ENCODE results near the gene PSD.
A peak's percentile ranks its signal among the peaks of the same experiment; 100 is the strongest.

PSD gene

DNA sequence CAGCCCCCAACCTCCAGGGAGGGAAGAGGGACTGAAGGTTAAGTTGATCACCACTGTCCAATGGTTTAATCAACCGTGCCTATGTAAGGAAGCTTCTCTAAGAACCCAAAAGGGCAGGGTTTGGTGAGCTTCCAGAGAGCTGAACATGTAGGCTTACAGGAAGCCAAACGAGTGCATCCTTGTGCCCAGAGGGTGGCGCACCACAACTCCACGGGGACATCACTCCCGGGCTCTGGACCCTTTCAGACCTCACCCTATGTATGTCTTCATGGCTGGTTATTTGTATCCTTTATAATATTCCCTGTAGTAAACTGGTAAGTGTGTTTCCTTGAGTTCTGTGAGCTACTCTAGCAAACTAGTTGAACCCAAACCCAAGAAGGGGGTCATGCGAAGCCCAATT, 34.5 kb downstream of the PSD start:
- H3K4me3 ChIP-seq (ENCODE audit: low read depth, low read length): no peak overlapping the region
- TF ChIP-seq KLF16 (tag by site-specific recombination; IDR thresholded peaks at IDR 0.05) (no peak), ZNF48 (tag by site-specific recombination; IDR thresholded peaks at IDR 0.05) (no peak), ZNF654 (tag by site-specific recombination; IDR thresholded peaks at IDR 0.05; ENCODE audit: low read depth) (peak; percentile 31)
- ChIA-PET POLR2A (interaction anchor here (0.5 to 0.7 kb wide), 2 partner anchors 27 to 106 kb away, joined by 3 read pairs; no protein-coding TSS in a partner anchor), CTCF (interaction anchor here (0.6 to 5.6 kb wide), 18 partner anchors 10 to 256 kb away, joined by 3 to 60 read pairs (median 4); no protein-coding TSS in a partner anchor)
- 0 out of 2 replicates have a peak, but pooled peaks cover 2% of the 10 kb centered on the region for H3K4me1 ChIP-seq (ENCODE audit: control insufficient read depth, insufficient read depth, low read length)
- peaks cover 5 to 37% of the 10 kb centered on the region in 2 experiments; a peak in 2 of 3 replicates for H3K36me3 ChIP-seq (ENCODE audit: control insufficient read depth in 2 of 2, insufficient read depth in 1 of 2, low read length in 2 of 2)
- H3K27ac ChIP-seq (ENCODE audit: extremely low read depth, low read depth, low read length): no peak overlapping the region
- H3K9me3 ChIP-seq (ENCODE audit: control insufficient read depth, insufficient read depth, low read depth, low read length): no peaks in the 10 kb centered on the region

- Histone ChIP-seq H3K4me3 (ENCODE audit: low read depth, low read length) (no peak overlapping the region), H3K27ac (ENCODE audit: extremely low read depth, low read depth, low read length) (no peak overlapping the region)
Measured at GRCh38 chr10:102382871-102383270, 35.7 kb downstream of the PSD start.

GRCh38 chr10:102381983-102382382, 36.6 kb downstream of the PSD start:
- POLR2A ChIA-PET: no interaction called here
- CTCF ChIA-PET: interaction anchor here (0.7 to 5.3 kb wide), 5 partner anchors 12 to 201 kb away, joined by 3 to 38 read pairs (median 3); no protein-coding TSS in a partner anchor
- TF ChIP-seq ZNF404 (tag by site-specific recombination; IDR thresholded peaks at IDR 0.05) (no peak), ZNF777 (tag by site-specific recombination; IDR thresholded peaks at IDR 0.05; ENCODE audit: borderline replicate concordance) (no peak), ZNF366 (tag by site-specific recombination; conservative IDR thresholded peaks at IDR 0.05) (no peak), ZNF214 (tag by site-specific recombination; IDR thresholded peaks at IDR 0.05; ENCODE audit: borderline replicate concordance) (no peak), KLF9 (tag by site-specific recombination; IDR thresholded peaks at IDR 0.05; ENCODE audit: low read depth) (0 out of 2 replicates have a peak, but pooled peaks have one; percentile 31), ZBTB26 (tag by site-specific recombination; optimal IDR thresholded peaks at IDR 0.05) (no peak), ZNF560 (tag by site-specific recombination; IDR thresholded peaks at IDR 0.05; ENCODE audit: borderline replicate concordance) (no peak), ZIC2 (tag by site-specific recombination; IDR thresholded peaks at IDR 0.05) (no peak), ZNF239 (tag by site-specific recombination; IDR thresholded peaks at IDR 0.05) (no peak), INSM2 (tag by site-specific recombination; IDR thresholded peaks at IDR 0.05) (no peak), EGR2 (tag by site-specific recombination; IDR thresholded peaks at IDR 0.05; ENCODE audit: low read depth) (peak; percentile 21; the same call in 1 of the 2 replicates), ZBTB11 (tag by site-specific recombination; conservative IDR thresholded peaks at IDR 0.05; ENCODE audit: low read depth) (no peak)
- TF ChIP-seq, protein P1, sequence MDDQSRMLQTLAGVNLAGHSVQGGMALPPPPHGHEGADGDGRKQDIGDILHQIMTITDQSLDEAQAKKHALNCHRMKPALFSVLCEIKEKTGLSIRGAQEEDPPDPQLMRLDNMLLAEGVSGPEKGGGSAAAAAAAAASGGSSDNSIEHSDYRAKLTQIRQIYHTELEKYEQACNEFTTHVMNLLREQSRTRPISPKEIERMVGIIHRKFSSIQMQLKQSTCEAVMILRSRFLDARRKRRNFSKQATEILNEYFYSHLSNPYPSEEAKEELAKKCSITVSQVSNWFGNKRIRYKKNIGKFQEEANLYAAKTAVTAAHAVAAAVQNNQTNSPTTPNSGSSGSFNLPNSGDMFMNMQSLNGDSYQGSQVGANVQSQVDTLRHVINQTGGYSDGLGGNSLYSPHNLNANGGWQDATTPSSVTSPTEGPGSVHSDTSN (CRISPR knock-in tag; IDR thresholded peaks at IDR 0.05): no peak
- TF ChIP-seq, protein P2, sequence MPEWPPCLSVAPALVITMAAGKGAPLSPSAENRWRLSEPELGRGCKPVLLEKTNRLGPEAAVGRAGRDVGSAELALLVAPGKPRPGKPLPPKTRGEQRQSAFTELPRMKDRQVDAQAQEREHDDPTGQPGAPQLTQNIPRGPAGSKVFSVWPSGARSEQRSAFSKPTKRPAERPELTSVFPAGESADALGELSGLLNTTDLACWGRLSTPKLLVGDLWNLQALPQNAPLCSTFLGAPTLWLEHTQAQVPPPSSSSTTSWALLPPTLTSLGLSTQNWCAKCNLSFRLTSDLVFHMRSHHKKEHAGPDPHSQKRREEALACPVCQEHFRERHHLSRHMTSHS (tag by site-specific recombination; IDR thresholded peaks at IDR 0.05): no peak
- TF ChIP-seq, protein P3, sequence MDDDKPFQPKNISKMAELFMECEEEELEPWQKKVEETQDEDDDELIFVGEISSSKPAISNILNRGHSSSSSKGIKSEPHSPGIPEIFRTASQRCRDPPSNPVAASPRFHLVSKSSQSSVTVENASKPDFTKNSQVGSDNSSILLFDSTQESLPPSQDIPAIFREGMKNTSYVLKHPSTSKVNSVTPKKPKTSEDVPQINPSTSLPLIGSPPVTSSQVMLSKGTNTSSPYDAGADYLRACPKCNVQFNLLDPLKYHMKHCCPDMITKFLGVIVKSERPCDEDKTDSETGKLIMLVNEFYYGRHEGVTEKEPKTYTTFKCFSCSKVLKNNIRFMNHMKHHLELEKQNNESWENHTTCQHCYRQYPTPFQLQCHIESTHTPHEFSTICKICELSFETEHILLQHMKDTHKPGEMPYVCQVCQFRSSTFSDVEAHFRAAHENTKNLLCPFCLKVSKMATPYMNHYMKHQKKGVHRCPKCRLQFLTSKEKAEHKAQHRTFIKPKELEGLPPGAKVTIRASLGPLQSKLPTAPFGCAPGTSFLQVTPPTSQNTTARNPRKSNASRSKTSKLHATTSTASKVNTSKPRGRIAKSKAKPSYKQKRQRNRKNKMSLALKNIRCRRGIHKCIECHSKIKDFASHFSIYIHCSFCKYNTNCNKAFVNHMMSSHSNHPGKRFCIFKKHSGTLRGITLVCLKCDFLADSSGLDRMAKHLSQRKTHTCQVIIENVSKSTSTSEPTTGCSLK (tag by site-specific recombination; IDR thresholded peaks at IDR 0.05): no peak

More at GRCh38 chr10:102382871-102383270, 35.7 kb downstream of the PSD start:
- POLR2A ChIA-PET: no interaction called here
- CTCF ChIA-PET: interaction anchor here (0.5 to 5.6 kb wide), 6 partner anchors 10 to 218 kb away, joined by 3 to 60 read pairs (median 4); no protein-coding TSS in a partner anchor
- H3K4me1 ChIP-seq (ENCODE audit: control insufficient read depth, insufficient read depth, low read length): 0 out of 2 replicates have a peak, but pooled peaks cover 2% of the 10 kb centered on the region
- H3K36me3 ChIP-seq (ENCODE audit: control insufficient read depth in 2 of 2, insufficient read depth in 1 of 2, low read length in 2 of 2): peaks cover 15 to 46% of the 10 kb centered on the region in 2 experiments; a peak in 2 of 3 replicates
- H3K9me3 ChIP-seq (ENCODE audit: control insufficient read depth, insufficient read depth, low read depth, low read length): no peaks in the 10 kb centered on the region
- no peak for TF ChIP-seq ZNF19 (tag by site-specific recombination; IDR thresholded peaks at IDR 0.05; ENCODE audit: low read depth)
- TF ChIP-seq ZNF837 (tag by site-specific recombination; IDR thresholded peaks at IDR 0.05): no peak
- 0 out of 2 replicates have a peak, but pooled peaks have one; percentile 9 for TF ChIP-seq ZNF600 (tag by site-specific recombination; IDR thresholded peaks at IDR 0.05)
- TF ChIP-seq ZNF404 (tag by site-specific recombination; IDR thresholded peaks at IDR 0.05): no peak

More at GRCh38 chr10:102381983-102382382, 36.6 kb downstream of the PSD start:
- Histone ChIP-seq H3K4me3 (ENCODE audit: low read depth, low read length) (no peak overlapping the region), H3K4me1 (ENCODE audit: control insufficient read depth, insufficient read depth, low read length) (0 out of 2 replicates have a peak, but pooled peaks cover 2% of the 10 kb centered on the region), H3K27ac (ENCODE audit: extremely low read depth, low read depth, low read length) (no peak overlapping the region), H3K9me3 (ENCODE audit: control insufficient read depth, insufficient read depth, low read depth, low read length) (no peaks in the 10 kb centered on the region), H3K36me3 (ENCODE audit: control insufficient read depth in 2 of 2, insufficient read depth in 1 of 2, low read length in 2 of 2) (peaks cover 16 to 47% of the 10 kb centered on the region in 2 experiments; a peak in 2 of 3 replicates)

All from HEK293 (cell line).